ENCODE results near the gene RHBDD1.

The RHBDD1 gene

GRCh38 chr2:226847090-226847489, 11.2 kb downstream of the RHBDD1 start:
- DNase-seq, result no peak

- no peak for DNase-seq
Observed at GRCh38 chr2:226847511-226847910, 11.7 kb downstream of the RHBDD1 start.

- no peak for DNase-seq
Observed at GRCh38 chr2:226849349-226849748, 13.5 kb downstream of the RHBDD1 start.

- DNase-seq, result no peak
Observed at GRCh38 chr2:226850024-226850423, 14.2 kb downstream of the RHBDD1 start.

- no peak for DNase-seq
Observed at GRCh38 chr2:226855787-226856186, 19.9 kb downstream of the RHBDD1 start.

GRCh38 chr2:226860087-226860486, 24.2 kb downstream of the RHBDD1 start:
- no peak for DNase-seq

- no peak for DNase-seq
Observed at GRCh38 chr2:226862623-226863022, 26.8 kb downstream of the RHBDD1 start.

- DNase-seq, result no peak
Observed at GRCh38 chr2:226865273-226865672, 29.4 kb downstream of the RHBDD1 start.

GRCh38 chr2:226865710-226866109, 29.9 kb downstream of the RHBDD1 start:
- DNase-seq, result no peak

GRCh38 chr2:226868331-226869162, 32.7 kb downstream of the RHBDD1 start:
- DNase-seq, result no peak

GRCh38 chr2:226869371-226869770, 33.5 kb downstream of the RHBDD1 start:
- DNase-seq, result no peak

- no peak for DNase-seq
Observed at GRCh38 chr2:226873051-226873620, 37.3 kb downstream of the RHBDD1 start.

- DNase-seq, result no peak
Observed at GRCh38 chr2:226873826-226874225, 38.0 kb downstream of the RHBDD1 start.

GRCh38 chr2:226874749-226875148, 38.9 kb downstream of the RHBDD1 start:
- DNase-seq, result no peak

GRCh38 chr2:226875438-226876225, 39.8 kb downstream of the RHBDD1 start:
- no peak for DNase-seq

- DNase-seq, result no peak
Observed at GRCh38 chr2:226877491-226877890, 41.6 kb downstream of the RHBDD1 start.

GRCh38 chr2:226881287-226881686, 45.4 kb downstream of the RHBDD1 start:
- DNase-seq, result no peak

- DNase-seq, result no peak
Observed at GRCh38 chr2:226882606-226883005, 46.8 kb downstream of the RHBDD1 start.

- DNase-seq, result no peak
Observed at GRCh38 chr2:226883296-226883795, 47.5 kb downstream of the RHBDD1 start.

- DNase-seq, result no peak
Observed at GRCh38 chr2:226884166-226884565, 48.3 kb downstream of the RHBDD1 start.

GRCh38 chr2:226885769-226886435, 50.0 kb downstream of the RHBDD1 start:
- no peak for DNase-seq

- no peak for DNase-seq
Observed at GRCh38 chr2:226887940-226888339, 52.1 kb downstream of the RHBDD1 start.

- no peak for DNase-seq
Observed at GRCh38 chr2:226888378-226888965, 52.6 kb downstream of the RHBDD1 start.

Measured in right hindlimb (tissue), 1 donor.